SW 1271 (cell line): Measurements from ENCODE around the gene CEP120.

Experiments used
- DNase-seq, 2 experiments: peaks; one replicate each; lab custom pipeline; 2025; lab: John Stamatoyannopoulos, UW

CEP120 gene

GRCh38 chr5:123299136-123299535 lies 124.1 kb downstream of the CEP120 start:
- no peak for DNase-seq

GRCh38 chr5:123298335-123299030 lies 124.7 kb downstream of the CEP120 start:
- no peak for DNase-seq

- no peak for DNase-seq
Observed at GRCh38 chr5:123297866-123298265, 125.3 kb downstream of the CEP120 start.

GRCh38 chr5:123297198-123297831 lies 125.9 kb downstream of the CEP120 start:
- DNase-seq = no peak
